Uterus (tissue), 4 donors: ENCODE results near the gene AP4S1. TPM values are rescaled to one million over a fixed set of nuclear protein-coding genes. Genes with fewer than 3 reads are reported as not detected.

ENCODE experiments used
- DNase-seq, 2 donors: peaks; one replicate each; pipeline ENCODE4 v3.0.0-alpha.2; 2019 to 2020
- H3K27ac ChIP-seq, 2 donors: fragments of 200-600 bp; sonication (generic); 1 replicate in 1 of 2; 2 replicates in 1 of 2; pipeline ENCODE4 v1.5.1; 2016 to 2018
- H3K27me3 ChIP-seq, 2 donors: fragments of 200-600 bp; sonication (generic); one replicate each; pipeline ENCODE4 v1.5.1; 2018 to 2019; ENCODE audit warnings: control low read depth in 1 of 2
- H3K36me3 ChIP-seq, 2 donors: fragments of 200-600 bp; sonication (generic); one replicate each; pipeline ENCODE4 v1.5.1; 2019; ENCODE audit warnings: control low read depth in 1 of 2
- H3K4me1 ChIP-seq, 2 donors: fragments of 200-600 bp; sonication (generic); one replicate each; pipeline ENCODE4 v1.5.1; 2018 to 2019; ENCODE audit warnings: control low read depth in 1 of 2
- H3K4me3 ChIP-seq, 2 donors: fragments of 200-600 bp; sonication (generic); 1 replicate in 1 of 2; 2 replicates in 1 of 2; pipeline ENCODE4 v1.5.1; 2018 to 2019; ENCODE audit warnings: mild to moderate bottlenecking in 1 of 2
- H3K9me3 ChIP-seq, 2 donors: fragments of 200-600 bp; sonication (generic); one replicate each; pipeline ENCODE4 v1.5.1; 2019; ENCODE audit warnings: control low read depth in 1 of 2
- CTCF ChIP-seq, 4 experiments: fragments of 200-600 bp in 2 of 4; fragments of 450-650 bp in 2 of 4; sonication (generic) in 2 of 4; IDR thresholded peaks; one replicate each; pipeline ENCODE4 v1.5.1; 2016 to 2019; ENCODE audit warnings: antibody characterized with exemption in 4 of 4, mild to moderate bottlenecking in 2 of 4, moderate library complexity in 1 of 4
- POLR2A ChIP-seq, 2 donors: fragments of 450-650 bp; IDR thresholded peaks; one replicate each; pipeline ENCODE4 v1.6.1; 2016; ENCODE audit warnings: antibody characterized with exemption in 2 of 2, mild to moderate bottlenecking in 1 of 2, moderate library complexity in 1 of 2
- intact Hi-C: fragments of 100-400 bp; cut with DNase I; formaldehyde crosslinking; loops from one replicate; pipeline ENCODE4 v1.15.1; 2023; ENCODE audit warnings: low total_unique reads
- total RNA-seq, 4 donors: library from RNA; depleted of rRNA in 3 of 4; stranded (reverse); fragments of >200 nt in 3 of 4; gene quantifications; one replicate each; pipeline versions ENCODE4 v1.1.0 to v1.2.4, GENCODE V29; 2014 to 2023
- donor health status: DM: yes; HTN: yes; CAD: no.

AP4S1 gene
- total RNA-seq, 4 donors from 2014 or later, result 2.3 to 30.4 (median 9.9) TPM

GRCh38 chr14:31096255-31096654, 70.8 kb downstream of the AP4S1 start:
- no peaks in the 10 kb centered on the region for H3K27me3 ChIP-seq
- no peak for DNase-seq
- no peaks in the 10 kb centered on the region for H3K36me3 ChIP-seq
- TF ChIP-seq POLR2A (IDR thresholded peaks at IDR 0.05) (no peak), CTCF (IDR thresholded peaks at IDR 0.05) (no peak)
- H3K4me1 ChIP-seq, result no peaks in the 10 kb centered on the region
- intact Hi-C loops, result no loop called here
- H3K4me3 ChIP-seq, result no peak overlapping the region
- H3K9me3 ChIP-seq, result no peaks in the 10 kb centered on the region
- H3K27ac ChIP-seq, result no peak overlapping the region

GRCh38 chr14:31097081-31097480, 71.6 kb downstream of the AP4S1 start:
- Histone ChIP-seq H3K4me3 (no peak overlapping the region), H3K36me3 (no peaks in the 10 kb centered on the region), H3K4me1 (no peaks in the 10 kb centered on the region), H3K27ac (no peak overlapping the region), H3K9me3 (no peaks in the 10 kb centered on the region), H3K27me3 (no peaks in the 10 kb centered on the region)
- intact Hi-C loops, result no loop called here
- no peak for DNase-seq
- TF ChIP-seq CTCF (IDR thresholded peaks at IDR 0.05) (no peak), POLR2A (IDR thresholded peaks at IDR 0.05) (no peak)

GRCh38 chr14:31106768-31107167, 81.3 kb downstream of the AP4S1 start:
- Histone ChIP-seq H3K36me3 (no peaks in the 10 kb centered on the region), H3K4me3 (no peak overlapping the region), H3K27ac (no peak overlapping the region), H3K9me3 (no peaks in the 10 kb centered on the region), H3K27me3 (no peaks in the 10 kb centered on the region), H3K4me1 (no peaks in the 10 kb centered on the region)
- no peak for TF ChIP-seq POLR2A (IDR thresholded peaks at IDR 0.05)
- no peak for TF ChIP-seq CTCF (IDR thresholded peaks at IDR 0.05)
- intact Hi-C loops, result loop anchor here (10.0 kb wide), 1 partner anchor 472 kb away; no protein-coding TSS in a partner anchor
- no peak for DNase-seq

DNA sequence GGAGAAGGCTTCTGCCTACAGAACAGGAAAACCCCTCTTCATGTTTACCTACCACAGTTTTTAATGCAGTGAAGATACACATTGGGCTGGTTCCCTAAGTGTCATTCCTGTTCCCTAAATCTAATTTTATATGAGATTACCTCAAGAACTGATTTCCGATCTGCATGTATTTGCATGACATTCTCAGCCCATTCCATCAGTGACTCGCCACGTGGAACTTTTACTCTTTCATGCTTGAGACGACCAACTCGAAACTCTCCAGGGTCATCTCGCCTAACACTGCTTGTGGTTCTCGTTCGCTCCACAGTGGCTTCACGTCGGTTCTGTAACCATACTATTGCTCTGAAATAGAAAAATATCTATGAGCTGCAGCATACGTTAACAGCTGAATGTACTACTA, 83.8 kb downstream of the AP4S1 start:
- no peaks in the 10 kb centered on the region for H3K36me3 ChIP-seq
- intact Hi-C loops, result loop anchor here (10.0 kb wide), 1 partner anchor 474 kb away; no protein-coding TSS in a partner anchor

GRCh38 chr14:31110872-31111271, 85.4 kb downstream of the AP4S1 start:
- no peaks in the 10 kb centered on the region for H3K9me3 ChIP-seq
- H3K4me3 ChIP-seq, result no peak overlapping the region
- no peaks in the 10 kb centered on the region for H3K36me3 ChIP-seq
- H3K27ac ChIP-seq, result no peak overlapping the region
- intact Hi-C loops, result no loop called here
- no peaks in the 10 kb centered on the region for H3K27me3 ChIP-seq
- DNase-seq, result no peak
- TF ChIP-seq POLR2A (IDR thresholded peaks at IDR 0.05) (no peak), CTCF (IDR thresholded peaks at IDR 0.05) (no peak)
- no peaks in the 10 kb centered on the region for H3K4me1 ChIP-seq

More for the DNA sequence above, 83.8 kb downstream of the AP4S1 start:
- Histone ChIP-seq H3K9me3 (no peaks in the 10 kb centered on the region), H3K27me3 (no peaks in the 10 kb centered on the region), H3K4me1 (no peaks in the 10 kb centered on the region), H3K4me3 (no peak overlapping the region), H3K27ac (no peak overlapping the region)
- TF ChIP-seq CTCF (IDR thresholded peaks at IDR 0.05) (no peak), POLR2A (IDR thresholded peaks at IDR 0.05) (no peak)
- no peak for DNase-seq
